GM18868 (cell line): ENCODE results near the gene SHC3.

Source experiments
- ATAC-seq: cut with Tn5 transposase; IDR thresholded peaks from one replicate; pipeline ENCODE4 v1.9.1; 2021; ENCODE audit warnings: mild to moderate bottlenecking, moderate library complexity; ENCODE audit not compliant: unreplicated experiment

The SHC3 gene

GRCh38 chr9:89187541-89187940, 8.9 kb upstream of the SHC3 start:
- no peak for ATAC-seq

DNA sequence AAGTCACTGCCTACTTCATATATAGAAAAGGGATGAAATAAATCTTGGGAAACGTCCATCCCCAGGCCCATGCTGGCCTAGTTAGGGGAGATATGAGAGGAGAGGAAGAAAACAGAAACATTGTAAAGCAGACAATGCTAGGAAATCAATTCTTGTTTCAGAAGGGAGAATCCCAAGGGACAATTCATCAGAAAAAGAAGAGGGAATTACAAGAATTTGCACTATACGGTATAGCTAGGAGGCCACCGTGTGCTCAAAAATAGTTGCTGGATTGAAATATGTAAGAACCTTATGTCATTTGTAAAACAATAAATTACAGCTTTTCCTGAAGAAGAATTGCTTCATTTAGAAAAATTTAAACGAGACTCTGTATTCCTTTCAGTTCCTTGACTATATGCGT, 8.3 kb upstream of the SHC3 start:
- no peak for ATAC-seq

- no peak for ATAC-seq
Measured at GRCh38 chr9:89185980-89186379, 7.4 kb upstream of the SHC3 start.

- ATAC-seq, result no peak
Measured at GRCh38 chr9:89183146-89183545, 4.5 kb upstream of the SHC3 start.

DNA sequence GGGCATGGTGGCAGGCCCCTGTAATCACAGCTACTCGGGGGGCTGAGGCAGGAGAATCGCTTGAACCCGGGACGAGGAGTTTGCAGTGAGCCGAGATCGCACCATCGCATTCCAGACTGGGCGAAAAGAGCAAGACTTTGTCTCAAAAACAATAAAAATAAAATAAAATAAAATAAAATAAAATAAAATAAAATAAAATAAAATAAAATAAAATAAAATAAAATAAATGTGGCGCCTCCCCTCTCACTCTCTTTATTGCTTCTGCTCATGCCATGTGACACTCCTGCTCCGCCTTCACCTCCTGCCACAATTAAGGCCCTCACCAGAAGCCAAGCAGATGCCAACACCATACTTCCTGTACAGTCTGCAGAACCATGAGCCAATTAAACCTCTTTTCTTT, 3.8 kb upstream of the SHC3 start:
- no peak for ATAC-seq

DNA sequence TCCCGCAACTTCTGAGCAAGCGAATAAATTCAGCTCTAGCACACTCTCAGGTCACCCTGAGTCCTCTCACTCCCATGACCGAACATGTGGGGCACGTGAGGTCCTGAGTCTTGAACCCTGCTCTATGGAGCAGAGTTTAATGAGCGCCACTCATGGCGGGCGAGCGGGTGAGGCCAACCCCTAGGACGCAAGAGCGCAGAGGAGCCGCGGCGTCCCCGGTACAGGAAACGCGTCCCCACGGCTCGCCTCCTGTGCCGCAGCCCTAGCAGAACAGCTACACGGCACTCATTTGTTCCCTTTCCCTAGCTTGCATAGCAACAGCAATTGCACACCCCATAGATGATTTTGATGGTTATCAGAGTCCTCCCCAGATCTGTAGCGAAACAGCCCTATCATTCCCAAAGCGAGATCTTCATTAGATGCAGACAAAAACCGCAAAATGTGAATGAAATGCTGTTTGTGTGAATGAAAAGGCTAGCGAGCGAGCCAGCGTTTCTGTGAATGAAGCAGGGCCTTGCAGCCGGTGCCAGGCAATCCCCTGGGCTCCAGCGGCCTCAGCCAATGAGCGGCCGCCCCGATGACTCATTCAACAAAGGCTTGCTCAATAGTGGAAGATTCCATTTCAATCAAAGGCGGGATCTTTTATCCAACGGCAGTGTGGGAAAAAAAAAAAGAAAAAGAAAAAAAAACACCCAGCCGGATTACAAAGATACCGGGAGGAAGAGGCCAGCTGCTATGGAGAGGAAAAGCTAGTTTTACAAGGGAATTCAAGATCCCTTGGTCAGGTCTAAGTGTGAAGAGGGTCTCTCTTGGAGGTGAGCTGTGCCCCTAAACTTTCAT, 1.5 kb upstream of the SHC3 start:
- ATAC-seq, result peak; percentile 90

DNA sequence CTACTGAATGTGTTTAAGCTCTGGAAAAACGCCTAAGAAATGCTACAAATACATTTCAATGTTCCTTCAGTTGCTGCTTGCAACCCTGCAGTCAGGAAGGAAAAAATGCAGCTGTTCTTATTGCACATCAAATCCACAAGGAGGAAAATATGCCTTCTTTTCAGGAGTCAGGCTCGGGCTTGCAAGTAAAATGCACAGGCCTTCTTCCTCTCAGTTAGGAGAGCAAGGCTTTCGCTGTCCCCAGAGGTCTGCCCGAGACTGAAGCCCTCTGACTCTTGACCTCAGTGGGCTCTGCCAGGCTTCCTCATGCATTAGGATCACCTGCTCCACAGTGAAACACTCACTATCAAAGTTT, 899 bp upstream of the SHC3 start:
- ATAC-seq, result no peak

GRCh38 chr9:89178830-89179539, 367 bp upstream of the SHC3 start:
- ATAC-seq, result no peak

- no peak for ATAC-seq
Measured at GRCh38 chr9:89177012-89177943, 1.3 kb downstream of the SHC3 start.

GRCh38 chr9:89175828-89176261, 2.8 kb downstream of the SHC3 start:
- no peak for ATAC-seq

- ATAC-seq, result no peak
Measured at GRCh38 chr9:89174291-89174690, 4.3 kb downstream of the SHC3 start.

GRCh38 chr9:89173072-89173471, 5.5 kb downstream of the SHC3 start:
- ATAC-seq, result no peak

GRCh38 chr9:89172398-89172797, 6.2 kb downstream of the SHC3 start:
- ATAC-seq, result no peak

DNA sequence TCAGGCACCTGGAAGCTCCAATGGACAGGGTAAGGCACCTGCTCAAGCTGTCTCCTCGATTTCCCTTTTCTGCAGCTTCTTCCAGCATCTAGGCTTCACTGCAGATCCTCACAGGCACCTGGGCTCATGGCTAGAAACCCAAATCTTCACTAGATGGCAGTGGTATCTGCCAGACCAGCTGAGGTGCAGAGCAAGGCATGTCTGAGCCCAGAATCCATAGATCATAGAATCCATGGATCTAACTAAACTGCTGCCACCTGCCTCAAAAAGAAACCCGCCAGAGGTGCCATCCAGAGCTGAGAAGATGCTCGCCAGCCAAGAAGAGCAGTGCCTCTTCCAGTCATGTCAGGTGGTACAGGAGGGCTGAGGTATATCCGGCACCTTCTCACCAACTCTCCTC, 6.9 kb downstream of the SHC3 start:
- no peak for ATAC-seq

DNA sequence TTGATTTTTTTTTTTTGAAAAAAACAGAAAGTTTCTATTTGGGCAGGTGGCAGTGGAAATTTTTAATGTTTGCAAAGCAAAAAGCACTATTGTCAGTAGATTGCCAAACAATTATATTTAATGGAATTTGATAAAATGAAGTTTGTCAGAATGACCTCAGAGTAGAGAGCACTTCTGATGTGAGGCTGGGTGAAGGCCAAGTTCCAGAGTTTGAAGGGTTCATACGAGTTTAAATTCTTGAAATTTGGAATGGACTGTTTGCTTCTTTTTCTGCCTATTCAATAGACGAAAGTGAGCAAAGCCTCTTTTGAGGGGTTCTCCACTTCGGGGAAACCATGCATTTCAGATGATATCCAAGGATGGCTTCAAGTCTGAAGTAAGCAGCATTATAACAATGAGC, 7.4 kb downstream of the SHC3 start:
- no peak for ATAC-seq

DNA sequence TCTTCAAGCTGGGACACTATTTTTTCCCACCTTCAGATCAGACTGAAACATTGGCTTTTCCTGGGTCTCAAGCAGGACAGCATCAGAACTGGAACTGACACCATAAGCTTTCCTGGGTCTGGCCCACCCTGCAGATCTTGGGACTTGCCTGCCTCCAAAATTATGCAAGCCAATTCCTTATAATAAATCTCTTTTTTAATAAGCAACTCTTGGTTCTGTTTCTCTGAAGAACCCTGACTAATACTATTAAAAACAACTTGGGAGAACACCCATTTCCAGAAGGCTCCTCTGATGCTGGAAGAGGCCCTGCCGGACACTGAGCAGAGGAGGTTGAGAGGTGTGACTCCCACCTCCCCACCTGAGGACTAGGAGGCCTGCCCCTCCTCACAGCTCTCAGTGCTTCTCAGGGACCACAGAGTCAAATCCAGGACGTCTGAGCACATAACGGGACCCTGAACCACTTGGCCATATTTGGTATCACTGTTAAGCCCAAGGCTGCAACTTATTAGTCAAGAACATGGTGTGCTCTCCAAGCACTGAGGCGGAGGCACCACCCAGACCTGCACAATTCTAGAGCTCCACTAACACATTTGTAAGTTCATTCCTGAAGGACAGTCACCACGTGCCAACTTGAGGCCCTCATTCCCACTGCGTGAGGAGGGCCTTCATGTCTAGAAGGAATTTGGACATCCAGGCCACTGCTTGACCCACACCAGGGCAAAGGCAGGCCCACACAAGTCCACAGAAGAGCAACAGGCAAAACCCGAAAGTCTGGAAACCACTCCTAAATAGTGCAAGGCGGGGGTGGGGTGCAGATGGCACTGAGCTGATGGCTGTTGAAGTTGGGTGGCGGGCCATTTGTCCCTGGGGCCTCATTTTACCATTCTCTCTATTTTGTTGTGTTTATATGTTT, 9.5 kb downstream of the SHC3 start:
- ATAC-seq, result no peak

DNA sequence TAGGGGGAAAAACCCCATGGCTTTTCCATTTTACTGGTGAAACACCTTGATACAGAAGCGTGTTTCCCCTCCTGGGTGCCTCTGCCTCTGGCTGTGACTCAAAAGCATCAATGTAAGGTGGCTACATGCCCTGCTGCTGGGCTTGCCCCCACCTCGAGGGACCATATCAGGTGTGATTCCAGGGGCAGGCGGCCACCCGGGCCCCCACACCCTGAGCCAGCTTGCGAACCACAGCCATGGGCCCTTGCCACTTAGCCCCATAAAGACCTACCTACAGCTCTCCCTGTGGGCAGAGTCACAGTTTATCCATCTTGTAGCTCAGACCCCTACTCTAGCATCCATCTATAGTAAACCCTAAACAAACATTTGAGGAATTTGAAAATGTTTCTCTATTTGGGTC, 10.8 kb downstream of the SHC3 start:
- no peak for ATAC-seq

DNA sequence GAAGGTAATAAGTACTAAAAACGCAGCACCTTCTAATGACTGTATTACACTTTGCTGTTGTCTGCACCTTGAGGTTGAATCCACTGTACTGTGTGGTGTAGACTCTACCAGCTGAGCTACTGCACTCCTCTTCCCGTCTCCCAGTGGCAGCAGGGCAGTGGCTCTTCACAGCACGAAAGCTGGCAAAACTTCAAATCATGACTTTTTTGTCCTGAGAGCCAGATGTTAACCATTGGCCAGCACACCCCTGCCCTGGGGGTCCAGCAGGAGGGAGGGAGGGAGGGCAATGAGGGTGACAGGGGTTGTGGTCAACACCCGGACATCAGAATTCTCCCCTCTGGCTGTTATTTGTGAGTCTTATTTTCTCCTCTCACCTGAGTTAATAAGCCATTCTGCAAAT, 11.8 kb downstream of the SHC3 start:
- no peak for ATAC-seq

GRCh38 chr9:89165880-89166279, 12.7 kb downstream of the SHC3 start:
- ATAC-seq, result no peak

- ATAC-seq, result no peak
Measured at GRCh38 chr9:89165341-89165740, 13.3 kb downstream of the SHC3 start.
